Transverse colon (tissue), 4 donors: Measurements from ENCODE around the gene ANKRD44. TPM values are rescaled to one million over a fixed set of nuclear protein-coding genes. Genes with fewer than 3 reads are reported as not detected.
"Not testable (repeated sequence)": the region's sequence is repeated elsewhere in the genome, so short reads cannot be mapped to it uniquely, and the experiment has no call there.

Source experiments
- DNase-seq: peaks from one replicate; pipeline ENCODE4 v3.0.0-alpha.2; 2019
- H3K27ac ChIP-seq, 4 donors: fragments of 200-600 bp; sonication (generic); 2 replicates each; pipeline ENCODE4 v1.5.1; 2016 to 2018; ENCODE audit warnings: inconsistent platforms in 4 of 4
- H3K27me3 ChIP-seq: fragments of 200-600 bp; sonication (generic); 2 replicates; pipeline ENCODE4 v1.5.1; 2017; ENCODE audit warnings: inconsistent platforms
- H3K36me3 ChIP-seq, 4 donors: fragments of 200-600 bp; sonication (generic); 2 replicates each; pipeline ENCODE4 v1.5.1; 2017 to 2019; ENCODE audit warnings: inconsistent platforms in 4 of 4
- H3K4me1 ChIP-seq, 4 donors: fragments of 200-600 bp; sonication (generic); 2 replicates each; pipeline ENCODE4 v1.5.1; 2017 to 2020; ENCODE audit warnings: inconsistent platforms in 4 of 4
- H3K4me3 ChIP-seq, 4 donors: fragments of 200-600 bp; sonication (generic); 1 replicate in 1 of 4; 2 replicates in 3 of 4; pipeline versions ENCODE4 v1.5.1 to v1.6.1; 2017 to 2019; ENCODE audit warnings: inconsistent platforms in 4 of 4
- H3K9me3 ChIP-seq, 2 donors: fragments of 200-600 bp; sonication (generic); 2 replicates each; pipeline ENCODE4 v1.5.1; 2017 to 2019; ENCODE audit warnings: inconsistent platforms in 2 of 2
- EP300 ChIP-seq: sonication (generic); formaldehyde crosslinking; IDR thresholded peaks from one replicate; pipeline ENCODE4 v1.6.1; 2017; ENCODE audit warnings: antibody characterized with exemption, low read depth
- POLR2A ChIP-seq: fragments of 450-650 bp; IDR thresholded peaks from one replicate; pipeline ENCODE4 v1.6.1; 2016; ENCODE audit warnings: antibody characterized with exemption, mild to moderate bottlenecking, moderate library complexity
- POLR2AphosphoS5 ChIP-seq, 3 donors: sonication (generic); formaldehyde crosslinking; IDR thresholded peaks; one replicate each; pipeline ENCODE4 v1.6.1; 2016; ENCODE audit warnings: antibody characterized with exemption in 3 of 3
- WGBS, 2 donors: methylation state at CpG; one replicate each; pipeline ENCODE4 v1.1.5; 2018; ENCODE audit warnings: low coverage in 1 of 2; 5-methylcytosine and 5-hydroxymethylcytosine counted together
- in situ Hi-C, 4 donors: fragments of 200-750 bp; cut with MboI; loops; one replicate each; pipeline versions ENCODE4 v1.15.0 to v1.15.1; 2017; ENCODE audit warnings: low sequenced_read_pairs in 3 of 4, low pct_ligation_motif_present in 1 of 4, low pct_unique_long_range_greater_than_20kb in 1 of 4
- intact Hi-C: fragments of 100-400 bp; cut with DNase I; formaldehyde crosslinking; loops from one replicate; pipeline ENCODE4 v1.15.1; 2023; ENCODE audit warnings: low total_unique reads
- total RNA-seq, 4 donors: library from RNA; depleted of rRNA; stranded (reverse); fragments of >200 nt; gene quantifications; one replicate each; pipeline ENCODE4 v1.1.0, GENCODE V29; 2016
- TF ChIP-seq, protein P1 (sequence below), 5 experiments: fragments of 200-600 bp in 3 of 5; fragments of 450-650 bp in 2 of 5; sonication (generic) in 3 of 5; IDR thresholded peaks; 1 replicate in 2 of 5; 2 replicates in 3 of 5; pipeline ENCODE4 v1.5.1; 2016 to 2017; ENCODE audit warnings: antibody characterized with exemption in 5 of 5, inconsistent platforms in 3 of 5, mild to moderate bottlenecking in 2 of 5, moderate library complexity in 1 of 5

ANKRD44 gene
- total RNA-seq, 4 donors from 2014 or later = 13.9 to 46.8 (median 27.5) TPM

DNA sequence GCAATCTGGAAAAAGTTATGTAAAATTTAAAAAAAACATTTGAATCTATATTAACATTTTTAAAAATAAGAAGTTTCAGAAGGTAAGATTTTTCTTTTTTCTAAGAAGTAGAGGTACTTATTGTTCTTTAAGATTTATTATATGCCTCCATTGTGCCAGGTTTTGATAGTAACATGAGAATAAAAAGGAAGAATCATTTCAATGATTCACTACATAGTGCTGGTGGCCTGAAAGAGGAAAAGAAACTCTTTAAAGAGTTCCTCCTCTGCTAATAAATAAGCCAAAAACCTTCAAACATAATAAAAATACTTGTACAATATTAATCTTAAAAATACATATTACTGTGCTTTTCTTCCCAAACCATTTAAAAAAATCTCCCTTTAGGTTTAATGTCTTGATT, 69.0 kb downstream of the ANKRD44 start:
- H3K27me3 ChIP-seq = no peaks in the 10 kb centered on the region
- H3K36me3 ChIP-seq = no peaks in the 10 kb centered on the region
- no peak for DNase-seq
- no peaks in the 10 kb centered on the region for H3K9me3 ChIP-seq
- intact Hi-C loops = no loop called here
- H3K4me1 ChIP-seq = peaks cover 0 to 35% (median 9%) of the 10 kb centered on the region in 4 donors
- no peak overlapping the region for H3K27ac ChIP-seq
- TF ChIP-seq, protein P1, sequence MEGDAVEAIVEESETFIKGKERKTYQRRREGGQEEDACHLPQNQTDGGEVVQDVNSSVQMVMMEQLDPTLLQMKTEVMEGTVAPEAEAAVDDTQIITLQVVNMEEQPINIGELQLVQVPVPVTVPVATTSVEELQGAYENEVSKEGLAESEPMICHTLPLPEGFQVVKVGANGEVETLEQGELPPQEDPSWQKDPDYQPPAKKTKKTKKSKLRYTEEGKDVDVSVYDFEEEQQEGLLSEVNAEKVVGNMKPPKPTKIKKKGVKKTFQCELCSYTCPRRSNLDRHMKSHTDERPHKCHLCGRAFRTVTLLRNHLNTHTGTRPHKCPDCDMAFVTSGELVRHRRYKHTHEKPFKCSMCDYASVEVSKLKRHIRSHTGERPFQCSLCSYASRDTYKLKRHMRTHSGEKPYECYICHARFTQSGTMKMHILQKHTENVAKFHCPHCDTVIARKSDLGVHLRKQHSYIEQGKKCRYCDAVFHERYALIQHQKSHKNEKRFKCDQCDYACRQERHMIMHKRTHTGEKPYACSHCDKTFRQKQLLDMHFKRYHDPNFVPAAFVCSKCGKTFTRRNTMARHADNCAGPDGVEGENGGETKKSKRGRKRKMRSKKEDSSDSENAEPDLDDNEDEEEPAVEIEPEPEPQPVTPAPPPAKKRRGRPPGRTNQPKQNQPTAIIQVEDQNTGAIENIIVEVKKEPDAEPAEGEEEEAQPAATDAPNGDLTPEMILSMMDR (IDR thresholded peaks at IDR 0.05) = no peak
- no peak for TF ChIP-seq POLR2A
- no peak for TF ChIP-seq POLR2AphosphoS5 (IDR thresholded peaks at IDR 0.05)
- no peak for TF ChIP-seq EP300
- H3K4me3 ChIP-seq = no peak overlapping the region
- in situ Hi-C loops = no loop called here

DNA sequence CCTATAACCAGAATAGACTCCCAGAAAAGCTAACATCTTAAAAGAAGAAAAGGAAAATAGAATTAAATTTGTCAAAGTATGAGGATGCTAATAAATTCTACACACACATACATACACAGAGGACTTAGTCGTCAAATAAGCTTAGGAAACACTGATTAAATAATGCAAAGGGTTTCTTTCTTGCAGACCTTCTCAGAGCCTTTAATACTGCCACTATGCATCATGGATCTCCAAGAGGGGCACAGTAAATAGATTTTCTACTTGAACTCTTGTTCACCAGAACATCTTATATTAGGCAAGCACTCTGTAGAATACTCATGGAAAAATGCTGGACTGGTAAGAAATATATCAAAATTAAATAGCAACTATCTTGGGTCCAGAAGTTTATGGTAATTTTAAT, 69.4 kb downstream of the ANKRD44 start:
- no peak for DNase-seq
- Histone ChIP-seq H3K4me1 (peaks cover 0 to 36% (median 9%) of the 10 kb centered on the region in 4 donors), H3K9me3 (no peaks in the 10 kb centered on the region), H3K36me3 (no peaks in the 10 kb centered on the region), H3K4me3 (no peak overlapping the region), H3K27ac (peak overlapping the region in 1 of 4 donors; percentile 55), H3K27me3 (no peaks in the 10 kb centered on the region)
- 0 to 8% methylated on average over 1 of the region's 1 CpG for WGBS, 2 donors
- in situ Hi-C loops (no loop called here), intact Hi-C loops (no loop called here)
- TF ChIP-seq, protein P1 (IDR thresholded peaks at IDR 0.05) = no peak
- TF ChIP-seq POLR2A (no peak), EP300 (no peak), POLR2AphosphoS5 (IDR thresholded peaks at IDR 0.05) (no peak)

DNA sequence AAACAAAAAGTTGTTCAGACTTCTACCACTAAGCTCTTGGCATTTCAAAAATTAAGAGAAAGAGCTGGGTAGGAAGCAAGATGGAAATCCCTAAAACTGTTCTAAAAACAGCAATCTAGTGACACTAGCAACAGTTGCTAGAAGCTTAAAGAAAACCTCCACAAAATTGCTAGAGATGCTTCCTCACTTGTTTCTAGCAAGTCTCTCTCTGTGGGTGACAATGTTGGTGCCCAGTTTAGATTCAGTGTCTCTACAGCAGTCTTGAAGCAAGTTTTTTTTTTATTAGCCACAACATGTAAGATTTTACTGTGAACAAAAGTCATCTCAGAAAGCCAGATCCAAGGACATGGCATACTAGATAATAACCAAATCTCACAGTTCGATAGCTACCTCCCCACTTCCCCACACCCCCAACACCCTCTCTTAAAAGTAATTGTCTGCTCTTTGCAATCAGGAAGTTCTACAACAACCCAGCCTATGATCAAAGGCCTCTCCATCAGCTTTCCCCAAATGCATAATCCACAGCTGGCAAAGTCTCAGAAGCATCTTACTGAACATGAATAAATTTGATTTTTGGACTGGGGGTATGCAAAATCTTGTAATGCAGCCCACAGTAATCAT, 70.0 kb downstream of the ANKRD44 start:
- no peak overlapping the region for H3K4me3 ChIP-seq
- 25 to 41% methylated on average over 1 of the region's 1 CpG for WGBS, 2 donors
- peaks cover 0 to 39% (median 9%) of the 10 kb centered on the region in 4 donors for H3K4me1 ChIP-seq
- no peaks in the 10 kb centered on the region for H3K27me3 ChIP-seq
- TF ChIP-seq POLR2A (no peak), EP300 (no peak)
- in situ Hi-C loops (no loop called here), intact Hi-C loops (no loop called here)
- no peaks in the 10 kb centered on the region for H3K36me3 ChIP-seq
- H3K27ac ChIP-seq = peak overlapping the region; percentile 55 to 61 (median 57)
- DNase-seq = no peak
- no peaks in the 10 kb centered on the region for H3K9me3 ChIP-seq

DNA sequence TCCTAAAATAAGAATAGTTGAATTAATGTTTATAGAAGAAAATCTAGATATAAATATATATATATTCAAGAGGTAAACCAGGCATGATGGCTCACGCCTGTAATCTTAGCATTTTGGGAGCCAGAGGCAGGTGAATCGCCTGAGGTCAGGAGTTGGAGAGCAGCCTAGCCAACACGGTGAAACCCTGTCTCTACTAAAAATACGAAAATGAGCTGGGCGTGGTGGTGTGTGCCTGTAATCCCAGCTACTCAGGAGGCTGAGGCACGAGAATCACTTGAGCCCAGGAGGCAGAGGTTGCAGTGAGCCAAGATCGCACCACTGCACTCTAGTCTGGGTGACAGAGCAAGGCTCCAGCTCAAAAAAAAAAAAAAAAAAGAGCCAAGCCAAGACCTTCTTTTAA, 70.6 kb downstream of the ANKRD44 start:
- H3K27me3 ChIP-seq, H3K36me3 ChIP-seq, H3K9me3 ChIP-seq, in situ Hi-C loops, intact Hi-C loops, DNase-seq: not testable (repeated sequence)
- Histone ChIP-seq H3K4me1 (peaks cover 0 to 39% (median 9%) of the 10 kb centered on the region in 4 donors), H3K4me3 (peak overlapping the region in 1 of 4 donors; percentile 9), H3K27ac (peak overlapping the region; percentile 55 to 61 (median 57))
- 63 to 70% methylated on average over 5 to 7 of the region's 7 CpGs for WGBS, 2 donors

DNA sequence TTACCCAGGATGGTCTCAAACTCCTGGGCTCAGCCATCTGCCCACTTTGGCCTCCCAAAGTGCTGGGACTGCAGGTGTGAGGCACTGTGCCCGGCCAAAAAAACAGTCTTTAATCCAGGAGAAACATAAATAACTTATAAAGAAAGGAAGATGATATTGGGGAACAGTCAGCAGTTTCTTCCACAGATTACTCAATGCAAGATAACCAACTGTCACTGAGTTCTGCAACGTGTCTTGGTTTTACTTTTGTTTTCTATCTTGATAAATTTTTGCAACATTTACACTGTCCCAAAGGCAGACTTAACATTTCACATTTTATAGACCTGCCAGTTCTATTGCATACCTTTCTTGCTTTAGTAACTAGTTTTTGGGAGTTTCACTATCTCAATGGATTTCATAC, 71.1 kb downstream of the ANKRD44 start:
- Histone ChIP-seq H3K4me1 (peaks cover 0 to 39% (median 9%) of the 10 kb centered on the region in 4 donors), H3K27me3 (no peaks in the 10 kb centered on the region), H3K36me3 (no peaks in the 10 kb centered on the region), H3K4me3 (peak overlapping the region in 1 of 4 donors; percentile 9), H3K27ac (peak overlapping the region; percentile 55 to 61 (median 57)), H3K9me3 (no peaks in the 10 kb centered on the region)
- intact Hi-C loops = no loop called here
- TF ChIP-seq, protein P1 (IDR thresholded peaks at IDR 0.05) = no peak
- TF ChIP-seq EP300 = no peak
- no peak for TF ChIP-seq POLR2A
- TF ChIP-seq POLR2AphosphoS5 (IDR thresholded peaks at IDR 0.05) = no peak
- WGBS, 2 donors = 39 to 56% methylated on average over 1 to 2 of the region's 2 CpGs
- no peak for DNase-seq
- in situ Hi-C loops = no loop called here
